ENCODE data around the gene PPP2R3A. TPM values are rescaled to one million over a fixed set of nuclear protein-coding genes. Genes with fewer than 3 reads are reported as not detected.
"Not testable (repeated sequence)": the region's sequence is repeated elsewhere in the genome, so short reads cannot be mapped to it uniquely, and the experiment has no call there.

The PPP2R3A gene
- total and polyA plus RNA-seq, 2 donors (not counting 3 experiments of a cell fraction or from before 2014, with no cell fraction given): 3.3 to 14.6 TPM

- intact Hi-C loops (cut with micrococcal nuclease); H3K4me2 ChIP-seq (ENCODE audit: insufficient read depth, low read length); H3K9me1 ChIP-seq (replicated peaks; ENCODE audit: control insufficient read depth, extremely low read depth, insufficient read depth, low read length); H3K4me3 ChIP-seq (replicated peaks in 1 of 3; ENCODE audit: insufficient read depth in 1 of 3, low read depth in 1 of 3, low read length in 3 of 3); H3K27ac ChIP-seq (ENCODE audit: insufficient read depth, low read depth, low read length); BruUV-seq (replicated peaks); POLR2A ChIA-PET; H4K20me1 ChIP-seq (replicated peaks; ENCODE audit: control insufficient read depth, extremely low read depth, insufficient read depth, low read length); FAIRE-seq; H3K9me3 ChIP-seq (replicated peaks; ENCODE audit: control insufficient read depth, insufficient read depth, low read length); H3K27me3 ChIP-seq (ENCODE audit: control insufficient read depth in 2 of 2, insufficient read depth in 2 of 2, low read length in 2 of 2); dilution Hi-C loops (cut with MboI; ENCODE audit: extremely low pct_ligation_motif_present, low sequenced_read_pairs); DNase-seq (ENCODE audit: low read depth, low spot score); H3K4me1 ChIP-seq (ENCODE audit: control insufficient read depth, extremely low read depth, insufficient read depth, low read length); H3K36me3 ChIP-seq (ENCODE audit: control insufficient read depth in 2 of 2, extremely low read depth in 1 of 2, insufficient read depth in 2 of 2, low read length in 2 of 2); H3K9ac ChIP-seq (replicated peaks; ENCODE audit: extremely low read depth, insufficient read depth, low read length); H3K79me2 ChIP-seq (ENCODE audit: control insufficient read depth, insufficient read depth, low read length); H2AFZ ChIP-seq (ENCODE audit: low read depth, low read length): not testable (repeated sequence)
- CTCF ChIA-PET: interaction anchor here (1.1 kb wide), 2 partner anchors 15 to 667 kb away, joined by 3 to 4 read pairs; partner anchors contain the start of gene STAG1
Measured at GRCh38 chr3:136085067-136085466, 119.5 kb downstream of the PPP2R3A start.

GRCh38 chr3:136093771-136094170 lies 128.2 kb downstream of the PPP2R3A start:
- POLR2A ChIA-PET: no interaction called here
- CTCF ChIA-PET: no interaction called here
- H3K9me1 ChIP-seq (replicated peaks; ENCODE audit: control insufficient read depth, extremely low read depth, insufficient read depth, low read length): no peaks in the 10 kb centered on the region

More at GRCh38 chr3:136093771-136094170, 128.2 kb downstream of the PPP2R3A start:
- FAIRE-seq (peak; percentile 69), DNase-seq (ENCODE audit: low read depth, low spot score) (peak; percentile 56)
- dilution Hi-C loops (cut with MboI; ENCODE audit: extremely low pct_ligation_motif_present, low sequenced_read_pairs): no loop called here
- peaks cover 0 to 3% of the 10 kb centered on the region in 2 experiments for H3K36me3 ChIP-seq (ENCODE audit: control insufficient read depth in 2 of 2, extremely low read depth in 1 of 2, insufficient read depth in 2 of 2, low read length in 2 of 2)
- H3K9ac ChIP-seq (replicated peaks; ENCODE audit: extremely low read depth, insufficient read depth, low read length): no peak overlapping the region
- no peak overlapping the region for H3K27ac ChIP-seq (ENCODE audit: insufficient read depth, low read depth, low read length)
- no peaks in the 10 kb centered on the region for H3K27me3 ChIP-seq (ENCODE audit: control insufficient read depth in 2 of 2, insufficient read depth in 2 of 2, low read length in 2 of 2)
- BruUV-seq (replicated peaks): no TSS peak
- no peak overlapping the region for H3K4me2 ChIP-seq (ENCODE audit: insufficient read depth, low read length)
- H3K79me2 ChIP-seq (ENCODE audit: control insufficient read depth, insufficient read depth, low read length): no peaks in the 10 kb centered on the region
- H3K9me3 ChIP-seq (replicated peaks; ENCODE audit: control insufficient read depth, insufficient read depth, low read length): no peaks in the 10 kb centered on the region
- H4K20me1 ChIP-seq (replicated peaks; ENCODE audit: control insufficient read depth, extremely low read depth, insufficient read depth, low read length): no peaks in the 10 kb centered on the region
- H2AFZ ChIP-seq (ENCODE audit: low read depth, low read length): no peak overlapping the region
- TF ChIP-seq FOS (IDR thresholded peaks at IDR 0.05; ENCODE audit: borderline replicate concordance, insufficient read depth, low read length) (no peak), JUN (IDR thresholded peaks at IDR 0.05; ENCODE audit: borderline replicate concordance, insufficient read depth, insufficient read length, low read depth) (no peak), POLR2A (IDR thresholded peaks at IDR 0.05; ENCODE audit: low read depth, low read length) (no peak), MYC (IDR thresholded peaks at IDR 0.05; ENCODE audit: low read depth, low read length) (no peak), CTCF (IDR thresholded peaks at IDR 0.05; ENCODE audit: extremely low read depth in 1 of 2, insufficient read depth in 1 of 2, low read depth in 1 of 2, low read length in 2 of 2) (no peak), EZH2 (IDR thresholded peaks at IDR 0.05; ENCODE audit: borderline replicate concordance, low read depth, low read length, severe bottlenecking) (no peak), MAX (IDR thresholded peaks at IDR 0.05; ENCODE audit: insufficient read depth, insufficient read length) (no peak), GATA2 (IDR thresholded peaks at IDR 0.05; ENCODE audit: insufficient read depth, insufficient read length, low read depth, low read length) (no peak), POLR2AphosphoS5 (IDR thresholded peaks at IDR 0.05; ENCODE audit: insufficient read depth, low read depth, low read length) (no peak)
- no peak overlapping the region for H3K4me3 ChIP-seq (replicated peaks in 1 of 3; ENCODE audit: insufficient read depth in 1 of 3, low read depth in 1 of 3, low read length in 3 of 3)
- intact Hi-C loops (cut with micrococcal nuclease): loop anchor here (5.0 kb wide), 1 partner anchor 99 kb away; no protein-coding TSS in a partner anchor
- H3K4me1 ChIP-seq (ENCODE audit: control insufficient read depth, extremely low read depth, insufficient read depth, low read length): no peaks in the 10 kb centered on the region

Measured in endothelial cell of umbilical vein (primary cell).